Vagina (tissue), 2 donors: Measurements from ENCODE around the gene KCNQ2.

Source experiments
- CTCF ChIP-seq, 3 experiments: fragments of 450-650 bp in 2 of 3; fragments of 200-600 bp in 1 of 3; sonication (generic) in 1 of 3; IDR thresholded peaks; one replicate each; pipeline ENCODE4 v1.5.1; 2017 to 2019; ENCODE audit warnings: antibody characterized with exemption in 3 of 3, mild to moderate bottlenecking in 2 of 3, moderate library complexity in 2 of 3
- POLR2A ChIP-seq, 2 donors: fragments of 450-650 bp; IDR thresholded peaks; one replicate each; pipeline ENCODE4 v1.6.1; 2017; ENCODE audit warnings: antibody characterized with exemption in 2 of 2, mild to moderate bottlenecking in 2 of 2, moderate library complexity in 2 of 2
- POLR2AphosphoS5 ChIP-seq, 2 donors: sonication (generic); formaldehyde crosslinking; IDR thresholded peaks; one replicate each; pipeline ENCODE4 v1.9.0; 2017; ENCODE audit warnings: antibody characterized with exemption in 2 of 2, mild to moderate bottlenecking in 2 of 2, low read depth in 1 of 2; ENCODE audit not compliant: insufficient read depth in 1 of 2

- TF ChIP-seq CTCF (IDR thresholded peaks at IDR 0.05), result no peak
- TF ChIP-seq POLR2A (IDR thresholded peaks at IDR 0.05), result no peak
- TF ChIP-seq POLR2AphosphoS5 (IDR thresholded peaks at IDR 0.05; ENCODE audit: insufficient read depth in 1 of 2, low read depth in 1 of 2), result no peak
Observed at GRCh38 chr20:63394920-63395455, 77.5 kb downstream of the KCNQ2 start.
